WI38 (cell line): Measurements from ENCODE around the gene TFEB.

Experiments
- H3K4me3 ChIP-seq: 2 replicates; pipeline ENCODE4 v1.5.1; 2011; ENCODE audit warnings: low read depth, mild to moderate bottlenecking, control low read depth, low read length
- CTCF ChIP-seq: IDR thresholded peaks from 2 replicates; pipeline ENCODE4 v1.5.1; 2012; ENCODE audit warnings: low read depth, mild to moderate bottlenecking, control low read depth, low read length

The TFEB gene

DNA sequence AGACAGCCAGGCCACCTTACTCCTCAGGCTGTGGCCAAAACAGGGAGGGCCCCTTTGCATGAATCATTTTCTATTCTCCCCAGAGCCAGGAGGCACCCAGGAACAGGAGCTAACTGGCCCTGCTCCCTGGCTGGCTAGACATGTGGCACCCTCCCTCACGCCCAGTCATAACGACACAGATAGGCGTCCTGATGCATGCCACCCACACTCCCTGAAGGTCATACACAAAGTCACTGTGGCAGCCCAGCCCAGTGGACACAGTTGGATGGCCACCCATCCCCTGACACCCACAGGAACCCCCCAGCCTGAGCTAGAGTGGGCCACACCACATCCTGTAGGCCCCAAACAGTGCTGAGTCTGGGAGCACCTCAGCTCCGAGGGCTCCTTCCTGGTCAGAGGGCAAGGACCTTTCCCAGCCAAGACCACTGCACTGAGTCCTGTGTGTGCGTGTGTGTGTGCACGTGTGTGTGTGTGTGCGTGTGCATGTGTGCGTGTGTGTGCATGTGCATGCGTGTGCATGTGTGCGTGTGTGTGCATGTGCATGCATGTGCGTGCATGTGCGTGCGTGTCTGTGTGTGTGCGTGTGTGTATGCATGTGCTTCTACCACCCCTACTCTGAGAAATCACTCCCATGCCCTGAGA, 21.6 kb downstream of the TFEB start:
- TF ChIP-seq CTCF, result no peak
- no peak overlapping the region for H3K4me3 ChIP-seq

DNA sequence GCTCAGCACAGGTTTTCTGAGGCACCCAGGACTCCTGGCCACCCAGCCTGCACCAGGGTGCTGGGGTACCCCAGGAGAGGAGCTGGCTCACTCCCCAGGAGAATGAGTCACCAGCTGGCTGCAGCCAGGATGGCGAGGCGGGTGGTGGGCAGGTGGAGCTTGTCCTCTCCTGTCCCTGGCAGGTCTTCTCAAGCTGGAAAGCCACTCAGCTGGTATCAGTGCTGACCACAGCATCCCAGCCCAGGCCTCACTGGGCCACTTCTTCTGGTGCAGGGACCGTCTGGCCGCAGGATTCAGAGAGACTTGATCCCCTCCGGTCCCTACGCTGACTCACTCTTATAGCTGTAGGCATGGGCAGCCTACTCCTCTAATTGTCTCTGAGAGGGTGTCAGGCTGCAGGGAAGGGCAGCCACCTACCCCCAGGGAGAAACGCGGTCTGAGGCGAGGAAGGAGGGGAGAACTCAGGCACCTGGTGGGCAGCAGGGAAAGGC, 22.2 kb downstream of the TFEB start:
- TF ChIP-seq CTCF, result no peak
- no peak overlapping the region for H3K4me3 ChIP-seq

DNA sequence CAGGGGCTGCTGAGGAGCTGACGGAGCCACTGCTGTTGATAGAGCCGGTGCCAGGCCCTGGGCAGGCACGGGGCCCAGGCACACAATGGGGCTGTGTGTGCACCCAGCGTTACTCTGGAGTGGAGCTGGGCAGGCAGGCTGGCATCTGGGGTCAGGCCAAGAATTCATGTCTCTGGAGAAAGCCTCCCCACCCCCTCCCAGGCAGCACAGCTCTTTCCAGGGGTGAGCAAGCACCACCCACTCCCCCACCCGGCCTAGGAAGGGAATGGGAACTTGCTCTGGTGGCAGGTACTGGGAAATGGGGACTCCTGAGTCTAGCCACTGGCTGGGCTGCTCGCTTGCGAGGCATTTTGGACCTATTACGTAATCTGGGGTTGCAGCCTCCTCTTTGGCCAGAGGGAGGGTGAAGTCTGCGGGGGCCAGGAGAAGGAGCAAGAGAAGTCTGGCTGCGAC, 22.7 kb downstream of the TFEB start:
- H3K4me3 ChIP-seq, result no peak overlapping the region
- TF ChIP-seq CTCF, result no peak

DNA sequence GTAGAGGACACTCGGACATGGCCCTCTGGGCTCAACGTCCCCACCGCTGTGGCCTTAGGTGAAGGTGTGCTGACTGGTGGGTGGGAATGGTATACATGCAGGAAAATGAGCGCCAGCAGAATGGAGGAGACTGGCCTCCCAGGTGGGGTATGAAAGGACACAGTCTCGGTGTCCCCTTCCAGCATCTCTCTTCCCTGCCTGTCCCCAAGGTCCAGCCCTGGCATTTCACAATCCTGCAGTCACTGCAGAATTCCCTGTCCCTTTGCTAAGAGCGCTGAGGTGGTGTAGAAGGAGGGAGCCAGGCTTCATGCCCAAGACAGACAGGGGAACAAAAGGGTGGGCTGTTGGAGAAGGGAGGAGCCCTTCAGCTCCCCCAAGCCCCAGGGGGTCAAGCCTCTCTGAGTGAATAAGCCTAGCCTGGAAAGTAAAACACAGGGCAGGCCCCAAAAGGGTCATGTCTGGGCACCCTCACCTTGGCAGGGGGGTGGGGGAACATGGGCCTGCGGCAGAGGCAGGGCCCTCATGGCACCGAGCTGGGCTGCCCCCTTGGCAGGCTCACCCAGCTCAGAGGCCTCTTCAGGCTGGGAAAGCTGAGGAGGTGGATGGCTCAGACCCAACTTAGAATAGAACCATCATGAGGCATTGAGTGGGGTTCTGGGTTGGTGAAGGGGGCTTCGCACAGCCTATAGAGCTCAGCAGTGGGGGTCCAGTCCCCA, 23.9 kb downstream of the TFEB start:
- no peak overlapping the region for H3K4me3 ChIP-seq
- TF ChIP-seq CTCF, result no peak

GRCh38 chr6:41709375-41709774, 26.0 kb downstream of the TFEB start:
- TF ChIP-seq CTCF, result no peak

DNA sequence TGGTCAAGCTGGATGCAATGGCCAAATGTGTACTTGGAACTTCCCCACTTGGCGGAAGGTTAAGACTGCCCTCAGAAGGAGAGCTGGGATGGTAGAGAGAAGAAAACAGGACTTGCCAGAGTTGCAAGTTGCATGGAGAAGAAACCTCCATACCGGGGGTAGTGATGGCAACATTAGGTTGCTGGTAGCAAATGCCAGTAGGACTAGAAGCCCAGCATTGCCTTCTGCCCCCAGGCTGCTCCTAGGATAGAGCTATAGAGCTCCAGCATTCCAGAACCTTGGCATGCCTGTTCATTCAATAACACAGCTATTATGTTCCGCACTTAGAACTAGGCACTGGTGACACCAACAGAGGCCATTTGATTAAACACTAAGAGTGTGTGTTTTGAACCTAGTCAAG, 26.6 kb downstream of the TFEB start:
- H3K4me3 ChIP-seq, result no peak overlapping the region
- TF ChIP-seq CTCF, result no peak

More at GRCh38 chr6:41709375-41709774, 26.0 kb downstream of the TFEB start:
- no peak overlapping the region for H3K4me3 ChIP-seq

- TF ChIP-seq CTCF, result no peak
- no peak overlapping the region for H3K4me3 ChIP-seq
Measured at GRCh38 chr6:41707565-41708200, 27.7 kb downstream of the TFEB start.
